K562 (cell line): Measurements from ENCODE around the gene CCL21. TPM values are rescaled to one million over a fixed set of nuclear protein-coding genes. Genes with fewer than 3 reads are reported as not detected.

ENCODE experiments used
- ATAC-seq: fragments of 200-7000 bp; cut with Tn5 transposase; 3 replicates; pipeline ENCODE4 v1.9.1; 2020; ENCODE audit warnings: moderate library complexity
- BruUV-seq: library from RNA; stranded (reverse); fragments of 400-500 nt; replicated peaks from 2 replicates; lab custom pipeline; 2021; lab: Mats Ljungman, UMichigan
- CTCF ChIA-PET: fragments of 300-600 bp; formaldehyde crosslinking; extraction: SDS; loops from one replicate; lab custom pipeline; 2021; ENCODE audit warnings: low intra/inter-chr PET ratio; lab: Yijun Ruan, JAX
- POLR2A ChIA-PET: fragments of 300-600, 350-650 bp; sonication (Branson Sonifier 250); formaldehyde crosslinking; extraction: SDS; loops from one replicate; lab custom pipeline; 2021; ENCODE audit warnings: antibody characterized with exemption, inconsistent platforms; lab: Yijun Ruan, JAX
- DNase-seq, 4 experiments: peaks; one replicate each; pipeline versions ENCODE4 v3.0.0 to v3.0.0-alpha.2; 2011 to 2018; ENCODE audit warnings: low spot score in 3 of 4, mixed read lengths in 3 of 4; ENCODE audit errors: extremely low read depth in 1 of 4
- FAIRE-seq: peaks from 2 replicates; lab custom pipeline; 2011; peaks lifted over from hg19 to GRCh38; lab: Jason Lieb, UNC
- H2AFZ ChIP-seq: 2 replicates; pipeline ENCODE4 v1.6.0; 2011; ENCODE audit warnings: low read depth, low read length, control low read depth, inconsistent platforms
- H3K27ac ChIP-seq: fragments of 200-600 bp; 3 replicates; pipeline ENCODE4 v1.8.0; 2011; ENCODE audit warnings: low read depth, mild to moderate bottlenecking, control low read depth, inconsistent platforms, low read length, moderate library complexity, mixed read lengths; ENCODE audit errors: extremely low read depth
- H3K27me3 ChIP-seq, 2 experiments: fragments of 300-600 bp in 1 of 2; 2 replicates in 1 of 2; 3 replicates in 1 of 2; pipeline versions ENCODE4 v1.6.0 to v1.8.0; 2011; ENCODE audit warnings: inconsistent platforms in 2 of 2, low read length in 2 of 2, mild to moderate bottlenecking in 1 of 2, mixed read lengths in 1 of 2, moderate library complexity in 1 of 2; ENCODE audit not compliant: control insufficient read depth in 2 of 2, insufficient read depth in 2 of 2
- H3K36me3 ChIP-seq: fragments of 300-600 bp; 3 replicates; pipeline ENCODE4 v1.8.0; 2011; ENCODE audit warnings: mild to moderate bottlenecking, low read length, inconsistent platforms; ENCODE audit not compliant: control insufficient read depth, insufficient read depth
- H3K4me1 ChIP-seq, 2 experiments: fragments of 200-600 bp in 1 of 2; replicated peaks in 1 of 2; 2 replicates in 1 of 2; 3 replicates in 1 of 2; pipeline versions ENCODE4 v1.5.1 to v1.8.0; 2011; ENCODE audit warnings: inconsistent platforms in 2 of 2, low read length in 2 of 2, mild to moderate bottlenecking in 1 of 2, mixed read lengths in 1 of 2, moderate library complexity in 1 of 2; ENCODE audit not compliant: control insufficient read depth in 2 of 2, insufficient read depth in 2 of 2
- H3K4me2 ChIP-seq: 2 replicates; pipeline ENCODE4 v1.6.1; 2011; ENCODE audit warnings: low read length, control low read depth, inconsistent platforms, mixed read lengths; ENCODE audit not compliant: insufficient read depth
- H3K4me3 ChIP-seq: fragments of 200-600 bp; sonication (generic), shearing (Covaris generic); 2 replicates; pipeline ENCODE4 v1.5.1; 2016; ENCODE audit warnings: control low read depth, inconsistent platforms
- H3K79me2 ChIP-seq: fragments of 200-600 bp; 3 replicates; pipeline ENCODE4 v1.8.0; 2011; ENCODE audit warnings: low read length, inconsistent platforms; ENCODE audit not compliant: control insufficient read depth, insufficient read depth
- H3K9ac ChIP-seq, 2 experiments: 2 replicates each; pipeline versions ENCODE4 v1.6.0 to v1.6.1; 2011; ENCODE audit warnings: low read depth in 2 of 2, low read length in 2 of 2, control low read depth in 1 of 2, inconsistent platforms in 1 of 2, mild to moderate bottlenecking in 1 of 2, mixed read lengths in 1 of 2; ENCODE audit not compliant: insufficient read depth in 1 of 2
- H3K9me1 ChIP-seq: one replicate; pipeline ENCODE4 v1.6.0; 2011; ENCODE audit warnings: inconsistent platforms, mild to moderate bottlenecking, low read length, moderate library complexity; ENCODE audit not compliant: control insufficient read depth, insufficient read depth
- H3K9me3 ChIP-seq: replicated peaks from 2 replicates; pipeline ENCODE4 v1.5.1; 2011; ENCODE audit warnings: low read depth, low read length, inconsistent platforms; ENCODE audit not compliant: control insufficient read depth, insufficient read depth
- H4K20me1 ChIP-seq: replicated peaks from 2 replicates; pipeline ENCODE4 v1.6.1; 2011; ENCODE audit warnings: low read length, inconsistent platforms, mixed read lengths; ENCODE audit not compliant: control insufficient read depth, insufficient read depth
- CHD4 ChIP-seq: fragments of 200-600 bp; sonication (generic); IDR thresholded peaks from 3 replicates; pipeline ENCODE4 v1.6.1; 2012; ENCODE audit warnings: low read depth, mild to moderate bottlenecking, mixed read lengths, low read length, inconsistent platforms; ENCODE audit not compliant: insufficient read depth, insufficient replicate concordance, poor library complexity, severe bottlenecking
- IRF2 ChIP-seq: sonication (generic); formaldehyde crosslinking; IDR thresholded peaks from 2 replicates; pipeline ENCODE4 v1.8.1; 2022; ENCODE audit warnings: mild to moderate bottlenecking, missing genetic modification reagents
- JUN ChIP-seq, 2 experiments: sonication (generic) in 1 of 2; formaldehyde crosslinking in 1 of 2; IDR thresholded peaks; 2 replicates each; pipeline versions ENCODE4 v1.6.1 to v1.8.0; 2012 to 2022; ENCODE audit warnings: borderline replicate concordance in 2 of 2, mild to moderate bottlenecking in 2 of 2, improper control_type of control experiment in 1 of 2, low read depth in 1 of 2, low read length in 1 of 2, missing genetic modification reagents in 1 of 2
- WGBS: fragments of 100-300 bp; shearing (Covaris generic); methylation state at CpG from one replicate; pipeline ENCODE4 v1.1.6; 2016; ENCODE audit warnings: low coverage, mixed read lengths; ENCODE audit not compliant: insufficient coverage; ENCODE audit errors: missing lambda C conversion rate; 5-methylcytosine and 5-hydroxymethylcytosine counted together
- in situ Hi-C: fragments of 300-500 bp; cut with MboI; formaldehyde crosslinking; loops from 4 replicates; pipeline ENCODE4 v1.15.0; 2018; ENCODE audit warnings: inconsistent platforms, mixed read lengths
- intact Hi-C: fragments of 100-400 bp; cut with micrococcal nuclease; formaldehyde crosslinking; loops from 2 replicates; pipeline ENCODE4 v1.14.2; 2022
- polyA plus RNA-seq, 8 experiments: library from polyadenylated mRNA; depleted of rRNA in 4 of 8; stranded (reverse) in 5 of 8; unstranded in 3 of 8; fragments of >200 nt; fragmentation: Nextera tagmentation in 2 of 8; fragmentation: Illumina TruSeq in 1 of 8; extraction: Ambion mirVana in 2 of 8; extraction: Trizol in 1 of 8; gene quantifications; 2 replicates each; pipeline versions ENCODE4 v1.2.1 to v1.2.3, GENCODE V29; 2011 to 2014; ENCODE audit warnings: inconsistent platforms in 1 of 8, missing spikeins in 1 of 8
- total RNA-seq, 7 experiments: library from RNA; depleted of rRNA in 6 of 7; stranded (reverse); fragments of >200 nt in 6 of 7; fragmentation: Illumina TruSeq in 2 of 7; extraction: Trizol in 2 of 7; gene quantifications; 2 replicates each; pipeline versions ENCODE4 v1.2.1 to v1.2.3, GENCODE V29; 2011 to 2021; ENCODE audit warnings: low replicate concordance in 1 of 7
- TF ChIP-seq, protein P1 (sequence below), 2 experiments: fragments of 450-650 bp in 1 of 2; sonication (generic) in 1 of 2; formaldehyde crosslinking in 1 of 2; IDR thresholded peaks; 2 replicates each; pipeline versions ENCODE4 v1.7.1 to v1.9.0; 2016 to 2022; ENCODE audit warnings: inconsistent platforms in 1 of 2, mild to moderate bottlenecking in 1 of 2, missing genetic modification reagents in 1 of 2

CCL21 gene
- total and polyA plus RNA-seq, 9 of the 15 experiments (the other 6 are each of a cell fraction or from before 2014, with no cell fraction given): not detected

- no TSS peak for BruUV-seq
- Histone ChIP-seq H3K9me1 (no peaks in the 10 kb centered on the region), H3K4me1 (no peaks in the 10 kb centered on the region), H3K9me3 (no peaks in the 10 kb centered on the region), H4K20me1 (no peaks in the 10 kb centered on the region), H2AFZ (no peak overlapping the region), H3K27me3 (no peaks in the 10 kb centered on the region), H3K36me3 (no peaks in the 10 kb centered on the region), H3K4me3 (no peak overlapping the region), H3K27ac (no peak overlapping the region), H3K4me2 (no peak overlapping the region), H3K9ac (no peak overlapping the region), H3K79me2 (no peaks in the 10 kb centered on the region)
- POLR2A ChIA-PET: no interaction called here
- TF ChIP-seq JUN (IDR thresholded peaks at IDR 0.05; ENCODE audit: borderline replicate concordance, low read depth, low read length): no peak
- TF ChIP-seq JUN (CRISPR knock-in tag; IDR thresholded peaks at IDR 0.05; ENCODE audit: borderline replicate concordance): no peak
- TF ChIP-seq CHD4: no peak
- TF ChIP-seq, protein P1, sequence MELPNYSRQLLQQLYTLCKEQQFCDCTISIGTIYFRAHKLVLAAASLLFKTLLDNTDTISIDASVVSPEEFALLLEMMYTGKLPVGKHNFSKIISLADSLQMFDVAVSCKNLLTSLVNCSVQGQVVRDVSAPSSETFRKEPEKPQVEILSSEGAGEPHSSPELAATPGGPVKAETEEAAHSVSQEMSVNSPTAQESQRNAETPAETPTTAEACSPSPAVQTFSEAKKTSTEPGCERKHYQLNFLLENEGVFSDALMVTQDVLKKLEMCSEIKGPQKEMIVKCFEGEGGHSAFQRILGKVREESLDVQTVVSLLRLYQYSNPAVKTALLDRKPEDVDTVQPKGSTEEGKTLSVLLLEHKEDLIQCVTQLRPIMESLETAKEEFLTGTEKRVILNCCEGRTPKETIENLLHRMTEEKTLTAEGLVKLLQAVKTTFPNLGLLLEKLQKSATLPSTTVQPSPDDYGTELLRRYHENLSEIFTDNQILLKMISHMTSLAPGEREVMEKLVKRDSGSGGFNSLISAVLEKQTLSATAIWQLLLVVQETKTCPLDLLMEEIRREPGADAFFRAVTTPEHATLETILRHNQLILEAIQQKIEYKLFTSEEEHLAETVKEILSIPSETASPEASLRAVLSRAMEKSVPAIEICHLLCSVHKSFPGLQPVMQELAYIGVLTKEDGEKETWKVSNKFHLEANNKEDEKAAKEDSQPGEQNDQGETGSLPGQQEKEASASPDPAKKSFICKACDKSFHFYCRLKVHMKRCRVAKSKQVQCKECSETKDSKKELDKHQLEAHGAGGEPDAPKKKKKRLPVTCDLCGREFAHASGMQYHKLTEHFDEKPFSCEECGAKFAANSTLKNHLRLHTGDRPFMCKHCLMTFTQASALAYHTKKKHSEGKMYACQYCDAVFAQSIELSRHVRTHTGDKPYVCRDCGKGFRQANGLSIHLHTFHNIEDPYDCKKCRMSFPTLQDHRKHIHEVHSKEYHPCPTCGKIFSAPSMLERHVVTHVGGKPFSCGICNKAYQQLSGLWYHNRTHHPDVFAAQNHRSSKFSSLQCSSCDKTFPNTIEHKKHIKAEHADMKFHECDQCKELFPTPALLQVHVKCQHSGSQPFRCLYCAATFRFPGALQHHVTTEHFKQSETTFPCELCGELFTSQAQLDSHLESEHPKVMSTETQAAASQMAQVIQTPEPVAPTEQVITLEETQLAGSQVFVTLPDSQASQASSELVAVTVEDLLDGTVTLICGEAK (IDR thresholded peaks at IDR 0.05): peak; percentile 88
- TF ChIP-seq, protein P1 (CRISPR knock-in tag; IDR thresholded peaks at IDR 0.05): no peak
- TF ChIP-seq IRF2 (CRISPR knock-in tag): no peak
- WGBS: 10% methylated on average over 2 of the region's 2 CpGs
- ATAC-seq (no peak), FAIRE-seq (no peak), DNase-seq (no peak)
- intact Hi-C loops: no loop called here
- in situ Hi-C loops: no loop called here
- CTCF ChIA-PET: no interaction called here
Measured at GRCh38 chr9:34742710-34743109, 32.8 kb upstream of the CCL21 start.
